Stomach (tissue), 4 donors: ENCODE data around the gene EEF1A2.

ENCODE experiments used
- CTCF ChIP-seq, 7 experiments: fragments of 450-650 bp in 4 of 7; fragments of 200-600 bp in 3 of 7; sonication (generic) in 3 of 7; IDR thresholded peaks; one replicate each; pipeline ENCODE4 v1.5.1; 2016 to 2019; ENCODE audit warnings: antibody characterized with exemption in 7 of 7, control low read depth in 2 of 7, mild to moderate bottlenecking in 1 of 7
- POLR2A ChIP-seq, 4 donors: fragments of 450-650 bp; IDR thresholded peaks; one replicate each; pipeline ENCODE4 v1.6.1; 2016; ENCODE audit warnings: antibody characterized with exemption in 4 of 4, control low read depth in 2 of 4, mild to moderate bottlenecking in 1 of 4, moderate library complexity in 1 of 4

GRCh38 chr20:63484651-63485403, 14.1 kb downstream of the EEF1A2 start:
- no peak for TF ChIP-seq CTCF (IDR thresholded peaks at IDR 0.05)
- TF ChIP-seq POLR2A (IDR thresholded peaks at IDR 0.05) = no peak
